Endothelial cell (in vitro differentiated cells): Measurements from ENCODE around the gene RHOBTB1. TPM values are rescaled to one million over a fixed set of nuclear protein-coding genes. Genes with fewer than 3 reads are reported as not detected.

ENCODE experiments used
- DNase-seq: peaks from one replicate; pipeline ENCODE4 v3.0.0; 2021; ENCODE audit warnings: low spot score
- H3K27ac Mint-ChIP-seq: one replicate; pipeline ENCODE4 v1.8.0; 2021; ENCODE audit warnings: mixed read lengths, inconsistent platforms; ENCODE audit not compliant: unreplicated experiment
- H3K27me3 Mint-ChIP-seq: one replicate; pipeline ENCODE4 v1.8.0; 2021; ENCODE audit warnings: mild to moderate bottlenecking, moderate library complexity, mixed read lengths, inconsistent platforms; ENCODE audit not compliant: unreplicated experiment
- H3K36me3 Mint-ChIP-seq: one replicate; pipeline ENCODE4 v1.8.0; 2021; ENCODE audit warnings: mild to moderate bottlenecking, low read depth, mixed read lengths, inconsistent platforms; ENCODE audit not compliant: unreplicated experiment
- H3K4me1 Mint-ChIP-seq: one replicate; pipeline ENCODE4 v1.8.0; 2021; ENCODE audit warnings: mild to moderate bottlenecking, mixed read lengths, inconsistent platforms; ENCODE audit not compliant: unreplicated experiment
- H3K4me3 Mint-ChIP-seq: one replicate; pipeline ENCODE4 v1.8.0; 2021; ENCODE audit warnings: mild to moderate bottlenecking, mixed read lengths, inconsistent platforms; ENCODE audit not compliant: unreplicated experiment
- H3K9me3 Mint-ChIP-seq: one replicate; pipeline ENCODE4 v1.8.0; 2021; ENCODE audit warnings: mixed read lengths, inconsistent platforms; ENCODE audit not compliant: unreplicated experiment
- CTCF ChIP-seq: fragments of 200-600 bp; sonication (generic); IDR thresholded peaks from one replicate; pipeline ENCODE4 v1.5.0; 2021; ENCODE audit warnings: antibody characterized with exemption; ENCODE audit not compliant: unreplicated experiment
- total RNA-seq: library from RNA; stranded (reverse); fragmentation: NEBNext Ultra II Directional; extraction: Animal tissue kit (Norgen Biotek cat#: 25700); gene quantifications from one replicate; pipeline ENCODE4 v1.2.1, GENCODE V29; 2021; ENCODE audit not compliant: unreplicated experiment

Gene RHOBTB1
- total RNA-seq, 1 donor from 2014 or later, result 20.3 TPM

DNA sequence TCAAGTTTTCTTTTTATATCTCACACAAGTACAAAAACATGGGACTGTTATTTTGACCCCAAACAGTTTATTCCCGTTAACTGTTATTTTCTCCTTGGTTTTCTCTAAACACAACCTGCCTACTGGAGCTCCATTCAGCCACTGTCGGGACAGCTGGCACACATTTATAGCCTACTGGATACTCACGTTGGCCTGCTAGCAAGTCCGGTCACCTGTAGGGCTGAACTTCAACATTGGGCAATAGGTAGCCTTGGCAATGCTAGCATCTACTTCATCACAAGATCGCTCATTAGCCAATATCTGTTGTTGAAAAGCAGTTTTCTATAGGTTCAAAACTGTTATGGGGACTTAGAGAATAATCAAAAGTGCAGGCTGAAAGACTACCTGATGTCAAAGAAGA lies 32.3 kb downstream of the RHOBTB1 start:
- H3K4me1 Mint-ChIP-seq, result peaks cover 16% of the 10 kb centered on the region
- H3K4me3 Mint-ChIP-seq, result no peak overlapping the region
- TF ChIP-seq CTCF, result no peak
- no peaks in the 10 kb centered on the region for H3K27me3 Mint-ChIP-seq
- peaks cover 4% of the 10 kb centered on the region for H3K36me3 Mint-ChIP-seq
- no peak for DNase-seq
- H3K9me3 Mint-ChIP-seq, result no peaks in the 10 kb centered on the region
- no peak overlapping the region for H3K27ac Mint-ChIP-seq

DNA sequence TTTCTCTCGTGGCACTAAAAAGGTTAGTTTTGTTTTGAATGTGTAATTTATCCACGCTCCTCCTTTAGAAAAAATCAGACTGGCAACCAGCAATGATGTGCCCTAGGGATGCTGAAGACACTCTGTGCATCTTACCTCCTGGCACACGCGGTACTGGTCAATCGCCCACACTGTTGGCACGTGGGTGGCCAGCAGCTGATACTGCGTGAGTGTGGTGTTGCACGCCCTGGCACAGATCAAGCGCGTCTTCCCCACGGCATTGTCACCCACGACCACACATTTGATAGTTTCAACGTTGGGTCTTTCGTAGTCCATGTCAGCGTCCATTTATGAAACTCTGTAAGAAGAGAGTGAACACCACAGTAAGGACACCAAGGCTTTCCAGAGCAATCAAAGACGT lies 32.8 kb downstream of the RHOBTB1 start:
- Mint-ChIP-seq H3K9me3 (no peaks in the 10 kb centered on the region), H3K36me3 (peaks cover 5% of the 10 kb centered on the region), H3K27ac (no peak overlapping the region), H3K4me3 (no peak overlapping the region), H3K27me3 (no peaks in the 10 kb centered on the region), H3K4me1 (peaks cover 16% of the 10 kb centered on the region)
- DNase-seq, result no peak
- no peak for TF ChIP-seq CTCF

- no peak for DNase-seq
- Mint-ChIP-seq H3K27me3 (no peaks in the 10 kb centered on the region), H3K4me3 (no peak overlapping the region), H3K36me3 (peaks cover 12% of the 10 kb centered on the region), H3K9me3 (no peaks in the 10 kb centered on the region), H3K4me1 (peaks cover 16% of the 10 kb centered on the region), H3K27ac (no peak overlapping the region)
- no peak for TF ChIP-seq CTCF
Measured at GRCh38 chr10:60910543-60910942, 33.4 kb downstream of the RHOBTB1 start.

DNA sequence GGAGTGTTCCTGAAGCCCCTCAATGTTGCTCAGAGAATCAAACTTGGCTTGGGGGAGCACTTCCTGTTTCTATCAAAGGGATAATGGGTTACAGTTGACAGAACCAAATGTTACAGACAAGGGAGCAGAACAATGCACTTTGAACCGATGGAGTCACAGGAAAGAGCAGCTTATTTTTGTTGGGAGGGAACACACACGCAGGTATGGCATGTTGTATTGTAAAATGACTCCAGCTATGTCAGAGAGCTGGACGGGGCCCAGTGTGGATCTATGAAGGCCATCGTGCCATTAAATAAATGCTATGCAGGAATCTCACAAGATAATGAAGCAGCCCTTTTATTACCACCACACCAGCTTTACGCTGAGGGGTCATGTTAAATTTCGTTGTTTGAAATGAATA lies 35.1 kb downstream of the RHOBTB1 start:
- Mint-ChIP-seq H3K9me3 (no peaks in the 10 kb centered on the region), H3K4me3 (no peak overlapping the region), H3K4me1 (peaks cover 16% of the 10 kb centered on the region), H3K27ac (peak overlapping the region; percentile 73), H3K27me3 (no peaks in the 10 kb centered on the region), H3K36me3 (peaks cover 12% of the 10 kb centered on the region)
- DNase-seq, result no peak
- no peak for TF ChIP-seq CTCF

GRCh38 chr10:60908031-60908430 lies 36.0 kb downstream of the RHOBTB1 start:
- H3K4me1 Mint-ChIP-seq, result peaks cover 16% of the 10 kb centered on the region
- H3K27me3 Mint-ChIP-seq, result no peaks in the 10 kb centered on the region
- H3K4me3 Mint-ChIP-seq, result no peak overlapping the region
- no peak for TF ChIP-seq CTCF
- H3K36me3 Mint-ChIP-seq, result peaks cover 12% of the 10 kb centered on the region
- H3K27ac Mint-ChIP-seq, result no peak overlapping the region
- no peaks in the 10 kb centered on the region for H3K9me3 Mint-ChIP-seq
- DNase-seq, result no peak
